SK-N-MC (cell line): Measurements from ENCODE around the gene HAX1.

Experiments used
- EZH2 ChIP-seq: fragments of 200-600 bp; sonication (generic); IDR thresholded peaks from one replicate; pipeline ENCODE4 v1.6.1; 2017; ENCODE audit warnings: antibody characterized with exemption
- FOXP2 ChIP-seq: optimal IDR thresholded peaks from 2 replicates; pipeline ENCODE3; 2011; ENCODE audit warnings: mild to moderate bottlenecking, moderate library complexity; ENCODE audit not compliant: insufficient read depth; ENCODE audit errors: extremely low read length, control extremely low read depth
- POLR2AphosphoS5 ChIP-seq: IDR thresholded peaks from 2 replicates; pipeline ENCODE4 v1.6.1; 2012; ENCODE audit warnings: mild to moderate bottlenecking, low read depth, low read length, borderline replicate concordance

DNA sequence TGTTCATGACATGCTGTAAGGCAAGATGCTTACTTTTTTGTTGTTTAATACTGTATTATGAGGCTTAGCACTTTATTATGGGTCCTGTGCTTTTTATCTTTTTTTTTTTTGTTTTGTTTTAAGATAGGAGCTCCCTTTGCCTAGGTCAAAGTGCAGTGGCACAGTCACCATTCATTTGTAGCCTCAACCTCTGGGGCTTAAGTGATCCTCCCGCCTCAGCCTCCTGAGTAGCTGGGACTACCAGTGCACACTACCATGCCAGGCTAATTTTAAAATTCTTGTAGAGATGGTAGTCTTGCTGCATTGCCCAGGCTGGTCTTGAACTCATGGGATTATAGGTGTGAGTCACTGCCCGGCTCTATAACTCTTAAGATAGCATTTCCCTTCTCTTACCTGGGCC lies 47.1 kb upstream of the HAX1 start:
- no peak for TF ChIP-seq FOXP2
- no peak for TF ChIP-seq EZH2
- no peak for TF ChIP-seq POLR2AphosphoS5
